GM12878 (cell line): ENCODE data around the gene DIO3. TPM values are rescaled to one million over a fixed set of nuclear protein-coding genes. Genes with fewer than 3 reads are reported as not detected.

ENCODE experiments used
- ATAC-seq: fragments of 200-7000 bp; cut with Tn5 transposase; 3 replicates; pipeline ENCODE4 v1.9.1; 2020; ENCODE audit warnings: mild to moderate bottlenecking, moderate library complexity
- BruUV-seq: library from RNA; stranded (reverse); fragments of 400-500 nt; replicated peaks from 2 replicates; lab custom pipeline; 2021; lab: Mats Ljungman, UMichigan
- CTCF ChIA-PET: fragments of 300-600 bp; sonication (Branson Sonifier 250); formaldehyde crosslinking; extraction: SDS; loops from one replicate; lab custom pipeline; 2021; ENCODE audit warnings: inconsistent platforms; lab: Yijun Ruan, JAX
- POLR2A ChIA-PET: fragments of 350-600 bp; formaldehyde crosslinking; extraction: SDS; loops from one replicate; lab custom pipeline; 2021; ENCODE audit warnings: inconsistent platforms; lab: Charles Lee
- RAD21 ChIA-PET: fragments of 300-600 bp; sonication (Branson Sonifier 250); formaldehyde crosslinking; loops from one replicate; lab custom pipeline; 2023; ENCODE audit warnings: antibody characterized with exemption; ENCODE audit not compliant: unreplicated experiment; lab: Charles Lee
- SMC1A ChIA-PET: fragments of 300-600 bp; sonication (Branson Sonifier 250); formaldehyde crosslinking; loops from one replicate; lab custom pipeline; 2023; ENCODE audit not compliant: unreplicated experiment, uncharacterized antibody; lab: Charles Lee
- DNase-seq: peaks from one replicate; pipeline ENCODE4 v3.0.0-alpha.2; 2011; ENCODE audit warnings: low read depth, low spot score
- FAIRE-seq: peaks from 3 replicates; lab custom pipeline; 2011; peaks lifted over from hg19 to GRCh38; lab: Jason Lieb, UNC
- H2AFZ ChIP-seq: 2 replicates; pipeline ENCODE4 v1.6.0; 2011; ENCODE audit warnings: low read depth, low read length, control low read depth; ENCODE audit not compliant: control insufficient read depth
- H3K27ac ChIP-seq: 2 replicates; pipeline ENCODE4 v1.5.1; 2011; ENCODE audit warnings: control low read depth; ENCODE audit not compliant: control insufficient read depth, insufficient read depth
- H3K27me3 ChIP-seq, 2 experiments: replicated peaks in 1 of 2; 2 replicates each; pipeline versions ENCODE4 v1.6.0 to v1.6.1; 2011; ENCODE audit warnings: low read length in 1 of 2; ENCODE audit not compliant: control insufficient read depth in 2 of 2, insufficient read depth in 2 of 2
- H3K36me3 ChIP-seq, 2 experiments: 2 replicates each; pipeline ENCODE4 v1.5.1; 2011; ENCODE audit warnings: low read length in 1 of 2; ENCODE audit not compliant: control insufficient read depth in 2 of 2, insufficient read depth in 2 of 2
- H3K4me1 ChIP-seq: 2 replicates; pipeline ENCODE4 v1.6.1; 2011; ENCODE audit warnings: mild to moderate bottlenecking, low read length, moderate library complexity, mixed read lengths; ENCODE audit not compliant: control insufficient read depth, insufficient read depth
- H3K4me2 ChIP-seq: 2 replicates; pipeline ENCODE4 v1.6.0; 2011; ENCODE audit warnings: control low read depth; ENCODE audit not compliant: control insufficient read depth, insufficient read depth
- H3K4me3 ChIP-seq: fragments of 200-600 bp; sonication (generic); 2 replicates; pipeline ENCODE4 v1.5.1; 2016
- H3K79me2 ChIP-seq: 2 replicates; pipeline ENCODE4 v1.6.0; 2011; ENCODE audit warnings: low read length; ENCODE audit not compliant: control insufficient read depth, insufficient read depth
- H3K9ac ChIP-seq: 2 replicates; pipeline ENCODE4 v1.8.0; 2011; ENCODE audit warnings: low read length, control low read depth, mixed read lengths; ENCODE audit not compliant: control insufficient read depth, insufficient read depth
- H3K9me3 ChIP-seq: replicated peaks from 3 replicates; pipeline ENCODE4 v1.5.1; 2011; ENCODE audit warnings: mild to moderate bottlenecking, low read length; ENCODE audit not compliant: control insufficient read depth, insufficient read depth
- H4K20me1 ChIP-seq: 2 replicates; pipeline ENCODE4 v1.6.0; 2011; ENCODE audit not compliant: control insufficient read depth, insufficient read depth
- CTCF ChIP-seq, 3 experiments: IDR thresholded peaks in 2 of 3; conservative IDR thresholded peaks in 1 of 3; 2 replicates each; pipeline ENCODE4 v1.5.1; 2011; ENCODE audit warnings: low read depth in 3 of 3, low read length in 3 of 3, mild to moderate bottlenecking in 3 of 3, control low read depth in 2 of 3, moderate library complexity in 2 of 3, inconsistent platforms in 1 of 3, mixed read lengths in 1 of 3; ENCODE audit not compliant: control insufficient read depth in 2 of 3, insufficient read depth in 1 of 3; ENCODE audit errors: extremely low read depth in 1 of 3
- E4F1 ChIP-seq: fragments of 450-650 bp; IDR thresholded peaks from 2 replicates; pipeline ENCODE4 v1.6.1; 2018; ENCODE audit warnings: borderline replicate concordance, mild to moderate bottlenecking; ENCODE audit not compliant: partially characterized antibody
- KLF5 ChIP-seq: fragments of 450-650 bp; IDR thresholded peaks from 2 replicates; pipeline ENCODE4 v1.6.1; 2014; ENCODE audit warnings: mild to moderate bottlenecking; ENCODE audit not compliant: partially characterized antibody
- LARP7 ChIP-seq: fragments of 450-650 bp; IDR thresholded peaks from 2 replicates; pipeline ENCODE4 v1.6.1; 2017; ENCODE audit warnings: mild to moderate bottlenecking
- NFYB ChIP-seq: IDR thresholded peaks from 2 replicates; pipeline ENCODE4 v1.6.1; 2011; ENCODE audit warnings: low read depth, mild to moderate bottlenecking, low read length, improper control_type of control experiment, moderate library complexity; ENCODE audit not compliant: insufficient read depth
- POLR2A ChIP-seq: IDR thresholded peaks from 2 replicates; pipeline ENCODE4 v1.6.1; 2011; ENCODE audit warnings: low read depth, mild to moderate bottlenecking, low read length
- RAD21 ChIP-seq: IDR thresholded peaks from 2 replicates; pipeline ENCODE4 v1.6.1; 2011; ENCODE audit warnings: mild to moderate bottlenecking, low read depth, low read length, moderate library complexity; ENCODE audit not compliant: insufficient read depth
- RFX5 ChIP-seq: IDR thresholded peaks from 2 replicates; pipeline ENCODE4 v1.6.1; 2011; ENCODE audit warnings: low read depth, low read length, improper control_type of control experiment
- RUNX3 ChIP-seq: IDR thresholded peaks from 2 replicates; pipeline ENCODE4 v1.6.1; 2012; ENCODE audit warnings: low read length, inconsistent platforms
- SKIL ChIP-seq: fragments of 450-650 bp; IDR thresholded peaks from 2 replicates; pipeline ENCODE4 v1.6.1; 2017; ENCODE audit warnings: mild to moderate bottlenecking, low read depth, inconsistent platforms; ENCODE audit not compliant: poor library complexity, severe bottlenecking
- SMAD1 ChIP-seq: fragments of 450-650 bp; IDR thresholded peaks from 2 replicates; pipeline ENCODE4 v1.6.1; 2018; ENCODE audit warnings: mild to moderate bottlenecking, low read depth; ENCODE audit not compliant: partially characterized antibody
- SRF ChIP-seq, 2 experiments: IDR thresholded peaks; 2 replicates each; pipeline ENCODE4 v1.6.1; 2011; ENCODE audit warnings: low read depth in 2 of 2, low read length in 2 of 2, mild to moderate bottlenecking in 1 of 2, moderate library complexity in 1 of 2
- ZBED1 ChIP-seq: IDR thresholded peaks from 2 replicates; pipeline ENCODE4 v1.6.1; 2016; ENCODE audit warnings: borderline replicate concordance
- ZNF384 ChIP-seq: IDR thresholded peaks from 2 replicates; pipeline ENCODE4 v1.6.1; 2012; ENCODE audit warnings: low read depth, mild to moderate bottlenecking, low read length, improper control_type of control experiment, borderline replicate concordance
- WGBS: methylation state at CpG from one replicate; pipeline ENCODE4 v1.1.6; 2016; ENCODE audit warnings: low lambda C conversion rate; ENCODE audit not compliant: insufficient replicate concordance, insufficient coverage; ENCODE audit errors: missing lambda C conversion rate; 5-methylcytosine and 5-hydroxymethylcytosine counted together
- in situ Hi-C: fragments of 300-500 bp; cut with MboI; formaldehyde crosslinking; loops from 9 replicates; pipeline ENCODE4 v1.14.3; 2018; ENCODE audit warnings: mixed read lengths
- intact Hi-C: fragments of 100-400 bp; cut with micrococcal nuclease; formaldehyde crosslinking; loops from one replicate; pipeline ENCODE4 v1.14.2; 2022; ENCODE audit not compliant: unreplicated experiment
- polyA plus RNA-seq, 11 experiments: library from polyadenylated mRNA; depleted of rRNA in 4 of 11; unstranded in 6 of 11; stranded (reverse) in 5 of 11; fragments of >200 nt; fragmentation: Nextera tagmentation in 4 of 11; fragmentation: Illumina TruSeq in 1 of 11; extraction: Ambion mirVana in 4 of 11; extraction: Trizol in 1 of 11; gene quantifications; 1 replicate in 1 of 11; 2 replicates in 10 of 11; pipeline versions ENCODE4 v1.2.1 to v1.2.3, GENCODE V29; 2011 to 2016; ENCODE audit warnings: inconsistent platforms in 2 of 11, missing spikeins in 2 of 11, low read depth in 1 of 11
- total RNA-seq, 4 experiments: library from RNA; depleted of rRNA in 3 of 4; stranded (reverse); fragments of >200 nt in 3 of 4; fragmentation: Illumina TruSeq in 1 of 4; extraction: Trizol in 1 of 4; gene quantifications; 2 replicates each; pipeline versions ENCODE4 v1.2.1 to v1.2.3, GENCODE V29; 2013 to 2021

DIO3 gene
- total and polyA plus RNA-seq, 10 of the 15 experiments (the other 5 are each of a cell fraction or from before 2014, with no cell fraction given): not detected

- H3K4me2 ChIP-seq: no peak overlapping the region
Measured at GRCh38 chr14:101557321-101557695, 4.0 kb upstream of the DIO3 start.

More at GRCh38 chr14:101557321-101557695, 4.0 kb upstream of the DIO3 start:
- Histone ChIP-seq H3K27me3 (no peaks in the 10 kb centered on the region), H3K79me2 (no peaks in the 10 kb centered on the region), H3K4me3 (no peak overlapping the region), H2AFZ (no peak overlapping the region), H3K9me3 (no peaks in the 10 kb centered on the region; the same call in 2 of the 3 replicates), H4K20me1 (no peaks in the 10 kb centered on the region), H3K27ac (no peak overlapping the region), H3K4me1 (no peaks in the 10 kb centered on the region), H3K36me3 (no peaks in the 10 kb centered on the region), H3K9ac (no peak overlapping the region)
- ChIA-PET RAD21 (no interaction called here), CTCF (no interaction called here), POLR2A (no interaction called here), SMC1A (no interaction called here)
- intact Hi-C loops: no loop called here
- in situ Hi-C loops: no loop called here
- no TSS peak for BruUV-seq
- FAIRE-seq: no peak
- DNase-seq: no peak
- no peak for TF ChIP-seq E4F1
- no peak for TF ChIP-seq CTCF (IDR thresholded peaks at IDR 0.05 in 2 of 3, conservative IDR thresholded peaks at IDR 0.05 in 1 of 3; ENCODE audit: control insufficient read depth in 2 of 3, extremely low read depth in 1 of 3, insufficient read depth in 1 of 3, low read depth in 3 of 3, low read length in 3 of 3)
- no peak for TF ChIP-seq LARP7
- TF ChIP-seq NFYB: no peak
- no peak for TF ChIP-seq ZBED1
- no peak for TF ChIP-seq POLR2A
- no peak for TF ChIP-seq RUNX3
- no peak for TF ChIP-seq KLF5
- TF ChIP-seq SMAD1: no peak
- no peak for TF ChIP-seq RFX5
- TF ChIP-seq SRF (IDR thresholded peaks at IDR 0.05; ENCODE audit: low read depth in 2 of 2, low read length in 2 of 2): no peak
- no peak for TF ChIP-seq RAD21
- TF ChIP-seq ZNF384: no peak
- TF ChIP-seq SKIL: no peak
- 50% methylated on average over 7 of the region's 7 CpGs for WGBS
- no peak for ATAC-seq
